ENCODE measurements around the gene BPIFB2.

BPIFB2 gene

GRCh38 chr20:33053291-33054106, 46.0 kb downstream of the BPIFB2 start, which contains the start of gene BPIFB3:
Gene BPIFB3 (plus strand): TSS chr20:33053903. CDS start chr20:33055436, 1,533 bp downstream.
- no peak within 1 kb of the TSS for H3K4me2 ChIP-seq
- H2AFZ ChIP-seq (ENCODE audit: low read depth) = no peak within 1 kb of the TSS
- H3K36me3 ChIP-seq (ENCODE audit: insufficient read depth) = no peaks in the 10 kb centered on the region

GRCh38 chr20:33054381-33054780, 46.9 kb downstream of the BPIFB2 start:
- Histone ChIP-seq H3K9ac (no peak overlapping the region), H3K79me2 (ENCODE audit: insufficient read depth, low read depth) (no peaks in the 10 kb centered on the region), H3K4me3 (IDR thresholded peaks at IDR 0.05; ENCODE audit: insufficient read depth, low read depth, low read length) (no peak overlapping the region), H4K20me1 (ENCODE audit: insufficient read depth) (no peaks in the 10 kb centered on the region), H3K4me2 (no peak overlapping the region), H3K27me3 (ENCODE audit: insufficient read depth, low read depth) (no peaks in the 10 kb centered on the region), H3K27ac (no peak overlapping the region), H3K36me3 (ENCODE audit: insufficient read depth) (no peaks in the 10 kb centered on the region), H3K4me1 (ENCODE audit: low read depth, poor library complexity, severe bottlenecking) (no peaks in the 10 kb centered on the region), H2AFZ (ENCODE audit: low read depth) (no peak overlapping the region)
- no peak for TF ChIP-seq CTCF (conservative IDR thresholded peaks at IDR 0.05; ENCODE audit: low read depth, low read length)

More at GRCh38 chr20:33053291-33054106, 46.0 kb downstream of the BPIFB2 start, which contains the start of gene BPIFB3:
- no peak within 1 kb of the TSS for H3K9ac ChIP-seq
- no peak within 1 kb of the TSS for H3K4me3 ChIP-seq (IDR thresholded peaks at IDR 0.05; ENCODE audit: insufficient read depth, low read depth, low read length)
- H4K20me1 ChIP-seq (ENCODE audit: insufficient read depth) = no peaks in the 10 kb centered on the region
- H3K4me1 ChIP-seq (ENCODE audit: low read depth, poor library complexity, severe bottlenecking) = no peaks in the 10 kb centered on the region
- H3K27ac ChIP-seq = no peak within 1 kb of the TSS
- TF ChIP-seq CTCF (conservative IDR thresholded peaks at IDR 0.05; ENCODE audit: low read depth, low read length) = no peak
- H3K79me2 ChIP-seq (ENCODE audit: insufficient read depth, low read depth) = no peaks in the 10 kb centered on the region
- H3K27me3 ChIP-seq (ENCODE audit: insufficient read depth, low read depth) = no peaks in the 10 kb centered on the region

- Histone ChIP-seq H3K27ac (no peak overlapping the region), H3K4me3 (IDR thresholded peaks at IDR 0.05; ENCODE audit: insufficient read depth, low read depth, low read length) (no peak overlapping the region), H3K36me3 (ENCODE audit: insufficient read depth) (no peaks in the 10 kb centered on the region), H3K9ac (no peak overlapping the region), H3K4me2 (no peak overlapping the region), H3K27me3 (ENCODE audit: insufficient read depth, low read depth) (no peaks in the 10 kb centered on the region), H3K79me2 (ENCODE audit: insufficient read depth, low read depth) (no peaks in the 10 kb centered on the region), H2AFZ (ENCODE audit: low read depth) (no peak overlapping the region), H3K4me1 (ENCODE audit: low read depth, poor library complexity, severe bottlenecking) (no peaks in the 10 kb centered on the region), H4K20me1 (ENCODE audit: insufficient read depth) (no peaks in the 10 kb centered on the region)
- no peak for TF ChIP-seq CTCF (conservative IDR thresholded peaks at IDR 0.05; ENCODE audit: low read depth, low read length)
Measured at GRCh38 chr20:33054791-33055190, 47.3 kb downstream of the BPIFB2 start.

GRCh38 chr20:33059136-33059535, 51.6 kb downstream of the BPIFB2 start:
- Histone ChIP-seq H3K9ac (no peak overlapping the region), H3K36me3 (ENCODE audit: insufficient read depth) (no peaks in the 10 kb centered on the region), H2AFZ (ENCODE audit: low read depth) (no peak overlapping the region), H3K4me2 (no peak overlapping the region), H3K4me3 (IDR thresholded peaks at IDR 0.05; ENCODE audit: insufficient read depth, low read depth, low read length) (no peak overlapping the region), H3K79me2 (ENCODE audit: insufficient read depth, low read depth) (no peaks in the 10 kb centered on the region), H3K4me1 (ENCODE audit: low read depth, poor library complexity, severe bottlenecking) (no peaks in the 10 kb centered on the region), H3K27ac (no peak overlapping the region), H3K27me3 (ENCODE audit: insufficient read depth, low read depth) (no peaks in the 10 kb centered on the region), H4K20me1 (ENCODE audit: insufficient read depth) (no peaks in the 10 kb centered on the region)
- no peak for TF ChIP-seq CTCF (conservative IDR thresholded peaks at IDR 0.05; ENCODE audit: low read depth, low read length)

Data from KMS-11 (cell line).